KG1 (cell line): ENCODE results near the gene PDE6D.
"Not testable (repeated sequence)": the region's sequence is repeated elsewhere in the genome, so short reads cannot be mapped to it uniquely, and the experiment has no call there.

Experiments
- DNase-seq: peaks from one replicate; lab custom pipeline; 2025; lab: John Stamatoyannopoulos, UW

PDE6D gene

GRCh38 chr2:231718799-231719198 lies 62.3 kb downstream of the PDE6D start:
- DNase-seq: no peak

GRCh38 chr2:231717281-231718171 lies 63.6 kb downstream of the PDE6D start:
- DNase-seq: no peak

- no peak for DNase-seq
Measured at GRCh38 chr2:231716666-231717280, 64.3 kb downstream of the PDE6D start.

- no peak for DNase-seq
Measured at GRCh38 chr2:231715988-231716616, 65.0 kb downstream of the PDE6D start.

- DNase-seq: no peak
Measured at GRCh38 chr2:231715499-231715837, 65.6 kb downstream of the PDE6D start.

- peak; percentile 76 for DNase-seq
Measured at GRCh38 chr2:231714639-231715498, 66.2 kb downstream of the PDE6D start.

GRCh38 chr2:231713730-231714638 lies 67.1 kb downstream of the PDE6D start:
- peak; percentile 82 for DNase-seq

GRCh38 chr2:231713406-231713729 lies 67.7 kb downstream of the PDE6D start:
- not testable (repeated sequence) for DNase-seq

GRCh38 chr2:231712451-231713021 lies 68.5 kb downstream of the PDE6D start:
- not testable (repeated sequence) for DNase-seq

- DNase-seq: no peak
Measured at GRCh38 chr2:231711677-231712450, 69.2 kb downstream of the PDE6D start.

- no peak for DNase-seq
Measured at GRCh38 chr2:231710799-231711676, 70.0 kb downstream of the PDE6D start.

- peak; percentile 61 for DNase-seq
Measured at GRCh38 chr2:231709981-231710798, 70.9 kb downstream of the PDE6D start.

- no peak for DNase-seq
Measured at GRCh38 chr2:231709636-231709980, 71.5 kb downstream of the PDE6D start.

GRCh38 chr2:231708773-231709635 lies 72.1 kb downstream of the PDE6D start:
- no peak for DNase-seq

- DNase-seq: peak; percentile 98
Measured at GRCh38 chr2:231707927-231708772, 72.9 kb downstream of the PDE6D start, which contains the start of gene PTMA. TSS of gene PTMA (plus strand) at chr2:231708525. CDS start at chr2:231708707, 182 bp downstream.

- peak; percentile 73 for DNase-seq
Measured at GRCh38 chr2:231707625-231707926, 73.5 kb downstream of the PDE6D start.
